ENCODE results near the gene TTC12.

Gene TTC12

GRCh38 chr11:113408206-113408605 is 93.8 kb downstream of the TTC12 start:
- DNase-seq, result no peak

DNA sequence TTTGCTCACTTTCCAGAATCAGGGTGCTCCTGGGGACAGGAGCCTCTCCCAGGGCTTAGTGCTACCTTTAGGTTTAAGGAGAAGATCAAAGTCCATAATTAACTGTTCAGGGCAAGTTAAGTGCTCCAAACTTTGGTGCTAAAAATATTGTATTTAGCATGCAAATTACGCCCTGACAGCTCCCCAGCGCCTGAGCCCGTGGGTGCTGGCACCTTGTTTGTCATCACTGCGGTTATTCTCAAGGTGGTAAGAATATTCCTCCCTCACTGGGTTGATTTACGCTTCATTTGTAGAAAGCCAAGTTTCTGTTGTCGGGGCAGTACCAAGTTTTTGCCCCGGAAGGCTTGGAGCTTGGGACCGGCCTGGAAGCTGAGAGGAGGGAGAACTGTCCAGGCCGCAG is 94.5 kb downstream of the TTC12 start:
- DNase-seq, result no peak

GRCh38 chr11:113409526-113409925 is 95.1 kb downstream of the TTC12 start:
- DNase-seq, result no peak

GRCh38 chr11:113410414-113411135 is 96.2 kb downstream of the TTC12 start:
- DNase-seq, result no peak

- no peak for DNase-seq
Observed at GRCh38 chr11:113411536-113411935, 97.2 kb downstream of the TTC12 start.

- no peak for DNase-seq
Observed at GRCh38 chr11:113412675-113413074, 98.3 kb downstream of the TTC12 start.

- no peak for DNase-seq
Observed at GRCh38 chr11:113415343-113415742, 101.0 kb downstream of the TTC12 start.

All from T-helper 9 cell (primary cell).